ENCODE data around the gene ROPN1. TPM values are rescaled to one million over a fixed set of nuclear protein-coding genes. Genes with fewer than 3 reads are reported as not detected.
"Not testable (repeated sequence)": the region's sequence is repeated elsewhere in the genome, so short reads cannot be mapped to it uniquely, and the experiment has no call there.

The ROPN1 gene
- total RNA-seq, result not detected

GRCh38 chr3:123991730-123992588 is at the start of gene ROPN1:
Gene ROPN1 (minus strand): TSS chr3:123992124. CDS start chr3:123980481, 11,643 bp downstream.
- ATAC-seq (ENCODE audit: low FRiP score), result peak; percentile 90
- not testable (repeated sequence) for DNase-seq (ENCODE audit: low spot score)

- no peak for ATAC-seq (ENCODE audit: low FRiP score)
These were observed 49.6 kb upstream of the ROPN1 start for GRCh38 chr3:124041553-124041952.

DNA sequence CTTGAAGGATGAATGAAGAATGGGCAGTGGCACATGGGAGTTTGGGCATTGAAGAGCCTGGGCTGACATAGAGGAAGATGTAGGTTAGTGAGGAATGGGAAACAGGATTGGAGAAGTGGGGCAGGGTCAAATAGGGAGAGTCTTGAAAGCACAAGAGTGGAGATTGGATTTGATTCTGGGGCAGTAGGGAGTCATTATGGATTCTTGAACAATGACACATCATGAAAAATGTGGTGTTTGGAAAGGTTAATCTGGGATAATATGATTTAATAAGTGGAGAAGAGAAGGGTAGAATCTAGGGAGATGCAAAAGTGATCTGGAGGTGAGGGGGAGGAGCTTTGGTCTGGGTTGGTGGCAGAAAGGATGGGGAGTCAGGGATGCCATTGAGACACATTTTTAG is 45.4 kb upstream of the ROPN1 start:
- DNase-seq (ENCODE audit: low spot score) (no peak), ATAC-seq (ENCODE audit: low FRiP score) (no peak)
- TF ChIP-seq, protein P1, sequence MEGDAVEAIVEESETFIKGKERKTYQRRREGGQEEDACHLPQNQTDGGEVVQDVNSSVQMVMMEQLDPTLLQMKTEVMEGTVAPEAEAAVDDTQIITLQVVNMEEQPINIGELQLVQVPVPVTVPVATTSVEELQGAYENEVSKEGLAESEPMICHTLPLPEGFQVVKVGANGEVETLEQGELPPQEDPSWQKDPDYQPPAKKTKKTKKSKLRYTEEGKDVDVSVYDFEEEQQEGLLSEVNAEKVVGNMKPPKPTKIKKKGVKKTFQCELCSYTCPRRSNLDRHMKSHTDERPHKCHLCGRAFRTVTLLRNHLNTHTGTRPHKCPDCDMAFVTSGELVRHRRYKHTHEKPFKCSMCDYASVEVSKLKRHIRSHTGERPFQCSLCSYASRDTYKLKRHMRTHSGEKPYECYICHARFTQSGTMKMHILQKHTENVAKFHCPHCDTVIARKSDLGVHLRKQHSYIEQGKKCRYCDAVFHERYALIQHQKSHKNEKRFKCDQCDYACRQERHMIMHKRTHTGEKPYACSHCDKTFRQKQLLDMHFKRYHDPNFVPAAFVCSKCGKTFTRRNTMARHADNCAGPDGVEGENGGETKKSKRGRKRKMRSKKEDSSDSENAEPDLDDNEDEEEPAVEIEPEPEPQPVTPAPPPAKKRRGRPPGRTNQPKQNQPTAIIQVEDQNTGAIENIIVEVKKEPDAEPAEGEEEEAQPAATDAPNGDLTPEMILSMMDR (IDR thresholded peaks at IDR 0.05), result no peak

More at GRCh38 chr3:124041553-124041952, 49.6 kb upstream of the ROPN1 start:
- DNase-seq (ENCODE audit: low spot score), result no peak
- TF ChIP-seq, protein P1 (IDR thresholded peaks at IDR 0.05), result no peak

DNA sequence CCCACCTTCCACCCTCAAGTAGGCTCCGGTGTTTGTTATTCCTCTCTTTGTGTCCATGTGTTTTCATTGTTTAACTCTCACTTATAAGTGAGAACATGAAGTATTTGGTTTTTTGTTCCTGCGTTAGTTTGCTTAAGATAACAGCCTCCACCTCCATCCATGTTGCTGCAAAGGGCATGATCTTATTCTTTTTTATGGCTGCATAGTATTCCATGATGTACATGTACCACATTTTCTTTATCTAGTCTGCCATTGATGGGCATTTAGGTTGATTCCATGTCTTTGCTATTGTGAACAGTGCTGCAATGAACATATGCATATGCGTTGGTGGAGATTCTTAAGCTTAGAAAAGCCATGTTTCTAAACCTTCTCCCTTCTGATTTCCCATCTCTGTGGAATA is 44.3 kb upstream of the ROPN1 start:
- not testable (repeated sequence) for DNase-seq (ENCODE audit: low spot score); ATAC-seq (ENCODE audit: low FRiP score)

DNA sequence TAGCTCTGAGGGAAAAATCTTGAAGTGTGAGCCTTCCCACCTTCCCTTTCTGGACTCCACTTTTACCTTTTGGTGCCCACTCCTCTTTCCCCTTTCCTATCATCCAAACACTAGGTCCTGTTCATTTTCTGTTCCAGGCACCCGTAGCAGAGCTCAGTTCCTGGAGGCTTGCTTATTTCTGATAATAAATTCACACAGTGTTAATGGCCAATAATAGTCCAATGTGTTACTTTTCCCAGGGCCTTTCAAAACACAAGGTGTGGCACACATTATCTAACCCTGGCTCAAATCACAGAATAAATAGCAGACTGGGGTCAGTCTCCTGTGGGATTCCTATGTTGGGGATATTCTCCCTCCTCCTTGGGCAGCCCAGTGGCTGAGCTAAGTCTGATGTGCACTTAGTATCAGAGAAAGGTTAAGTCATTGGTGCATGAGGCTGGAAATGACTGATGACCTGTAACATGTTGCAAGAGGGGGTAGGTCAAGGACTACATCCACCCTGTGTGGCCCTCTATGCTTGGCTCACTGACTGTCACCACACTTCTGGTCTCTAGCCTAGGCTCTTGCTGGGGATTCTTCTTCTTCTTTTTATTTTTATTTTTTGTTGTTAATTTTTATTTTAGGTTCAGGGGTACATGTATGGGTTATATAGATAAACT is 43.7 kb upstream of the ROPN1 start:
- ATAC-seq (ENCODE audit: low FRiP score) (no peak), DNase-seq (ENCODE audit: low spot score) (no peak)
- TF ChIP-seq, protein P1 (IDR thresholded peaks at IDR 0.05), result no peak

- ATAC-seq (ENCODE audit: low FRiP score) (no peak), DNase-seq (ENCODE audit: low spot score) (no peak)
- TF ChIP-seq, protein P1 (IDR thresholded peaks at IDR 0.05), result no peak
These were observed 42.9 kb upstream of the ROPN1 start for GRCh38 chr3:124034844-124035152.

GRCh38 chr3:124034016-124034843 is 42.3 kb upstream of the ROPN1 start:
- no peak for DNase-seq (ENCODE audit: low spot score)

More at GRCh38 chr3:124034016-124034843, 42.3 kb upstream of the ROPN1 start:
- ATAC-seq (ENCODE audit: low FRiP score), result peak; percentile 75
- TF ChIP-seq, protein P1 (IDR thresholded peaks at IDR 0.05), result no peak
